Muscle layer of colon (tissue), 2 donors: Measurements from ENCODE around the gene C11orf87.

Source experiments
- H3K27ac ChIP-seq: one replicate; pipeline ENCODE4 v1.7.0; 2013; ENCODE audit warnings: low read depth, mild to moderate bottlenecking, low read length, moderate library complexity
- H3K27me3 ChIP-seq, 2 donors: one replicate each; pipeline ENCODE4 v1.7.0; 2013; ENCODE audit warnings: low read length in 2 of 2, mild to moderate bottlenecking in 2 of 2; ENCODE audit not compliant: insufficient read depth in 2 of 2, control insufficient read depth in 1 of 2
- H3K36me3 ChIP-seq: one replicate; pipeline ENCODE4 v1.7.0; 2013; ENCODE audit warnings: mild to moderate bottlenecking, low read length; ENCODE audit not compliant: insufficient read depth
- H3K4me1 ChIP-seq: one replicate; pipeline ENCODE4 v1.7.0; 2013; ENCODE audit warnings: mild to moderate bottlenecking, low read length; ENCODE audit not compliant: insufficient read depth
- H3K4me3 ChIP-seq, 2 donors: one replicate each; pipeline ENCODE4 v1.7.0; 2013; ENCODE audit warnings: low read length in 2 of 2, low read depth in 1 of 2, mild to moderate bottlenecking in 1 of 2, moderate library complexity in 1 of 2
- H3K9ac ChIP-seq: one replicate; pipeline ENCODE4 v1.7.0; 2013; ENCODE audit warnings: low read length
- H3K9me3 ChIP-seq: one replicate; pipeline ENCODE4 v1.7.0; 2013; ENCODE audit warnings: mild to moderate bottlenecking, low read length
- donor health status: abdominal sarcoma.
- donor health status: Adenocarcinoma of cecum.

The C11orf87 gene

DNA sequence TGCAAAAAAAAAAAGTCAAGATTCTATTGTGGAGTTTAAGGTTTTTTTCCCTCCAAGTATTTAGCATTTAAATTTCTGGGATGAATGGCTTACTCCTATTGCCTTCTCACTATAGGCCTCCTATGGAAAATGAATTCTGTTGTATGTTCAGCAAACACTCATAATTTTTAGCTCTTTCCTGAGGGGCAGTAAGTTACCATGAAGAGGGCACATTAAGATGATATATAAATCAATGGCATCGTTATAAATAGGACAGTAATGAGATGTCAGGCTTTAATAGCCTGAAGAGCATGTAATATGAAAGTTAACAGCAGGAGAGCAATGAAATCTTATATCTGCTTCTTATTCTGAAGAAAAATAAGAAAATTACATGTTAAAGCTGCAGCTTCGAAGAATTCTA lies 32.9 kb downstream of the C11orf87 start:
- Histone ChIP-seq H3K9ac (no peak overlapping the region), H3K4me1 (no peaks in the 10 kb centered on the region), H3K36me3 (no peaks in the 10 kb centered on the region), H3K4me3 (no peak overlapping the region), H3K27ac (no peak overlapping the region), H3K9me3 (no peaks in the 10 kb centered on the region), H3K27me3 (no peaks in the 10 kb centered on the region)
